GM19438 (cell line): ENCODE results near the gene USP17L29.
"Not testable (repeated sequence)": the region's sequence is repeated elsewhere in the genome, so short reads cannot be mapped to it uniquely, and the experiment has no call there.

ENCODE experiments used
- ATAC-seq: cut with Tn5 transposase; IDR thresholded peaks from one replicate; pipeline ENCODE4 v1.9.1; 2021; ENCODE audit warnings: low read depth; ENCODE audit not compliant: unreplicated experiment

The USP17L29 gene

GRCh38 chr4:9353338-9353737, at the start of gene USP17L29:
Gene USP17L29, plus strand, starts transcription at chr4:9353638. Its CDS starts 0 bp downstream, at chr4:9353638.
- not testable (repeated sequence) for ATAC-seq

DNA sequence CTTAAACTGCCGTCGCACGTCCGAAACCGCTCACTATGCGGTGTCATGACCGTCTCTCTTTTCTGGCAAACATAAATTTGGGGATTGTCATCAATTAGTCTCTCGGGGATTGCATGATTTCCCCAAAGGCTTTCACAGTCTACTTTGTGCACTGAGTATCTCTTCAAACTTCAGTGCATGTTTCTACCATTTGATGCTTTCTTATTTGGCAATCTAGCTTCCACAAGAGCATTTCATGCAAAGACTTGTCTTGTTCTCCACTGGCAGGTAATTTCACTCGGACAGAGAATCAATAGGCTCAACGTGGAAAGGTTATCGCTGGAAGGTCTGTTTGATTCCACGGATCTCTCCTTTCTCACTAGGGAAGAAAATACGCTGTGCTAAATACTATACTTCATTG, 29.2 kb upstream of the USP17L29 start:
- ATAC-seq, result not testable (repeated sequence)

DNA sequence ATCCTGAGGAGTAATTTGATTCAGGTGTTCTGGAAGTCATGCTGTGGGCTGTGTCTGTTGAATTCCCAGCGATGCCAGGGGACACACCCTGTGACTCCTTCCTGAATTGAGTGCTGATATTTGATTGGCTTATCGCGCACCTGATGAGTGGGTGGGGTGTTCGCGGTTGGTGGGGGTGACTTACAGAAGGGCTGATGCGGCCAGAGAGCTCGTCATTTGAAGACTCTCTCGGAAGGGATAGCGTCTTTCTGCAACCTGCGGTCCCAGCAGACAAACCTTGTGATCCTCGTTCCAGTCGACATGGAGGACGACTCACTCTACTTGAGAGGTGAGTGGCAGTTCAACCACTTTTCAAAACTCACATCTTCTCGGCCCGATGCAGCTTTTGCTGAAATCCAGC, 28.6 kb upstream of the USP17L29 start, which contains the start of gene USP17L24:
Gene USP17L24 (plus strand): TSS at position 301 of the 400 bp plus-strand sequence. CDS start 0 bp downstream, at position 301.
- not testable (repeated sequence) for ATAC-seq

GRCh38 chr4:9329611-9330010, 23.8 kb upstream of the USP17L29 start, which contains the start of gene USP17L25:
Gene USP17L25, plus strand, starts transcription at chr4:9329911. Its CDS starts 0 bp downstream, at chr4:9329911.
- not testable (repeated sequence) for ATAC-seq

DNA sequence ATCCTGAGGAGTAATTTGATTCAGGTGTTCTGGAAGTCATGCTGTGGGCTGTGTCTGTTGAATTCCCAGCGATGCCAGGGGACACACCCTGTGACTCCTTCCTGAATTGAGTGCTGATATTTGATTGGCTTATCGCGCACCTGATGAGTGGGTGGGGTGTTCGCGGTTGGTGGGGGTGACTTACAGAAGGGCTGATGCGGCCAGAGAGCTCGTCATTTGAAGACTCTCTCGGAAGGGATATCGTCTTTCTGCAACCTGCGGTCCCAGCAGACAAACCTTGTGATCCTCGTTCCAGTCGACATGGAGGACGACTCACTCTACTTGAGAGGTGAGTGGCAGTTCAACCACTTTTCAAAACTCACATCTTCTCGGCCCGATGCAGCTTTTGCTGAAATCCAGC, 19.1 kb upstream of the USP17L29 start, which contains the start of gene USP17L26:
Gene USP17L26 (plus strand): TSS at position 301 of the 400 bp plus-strand sequence. CDS start 0 bp downstream, at position 301.
- not testable (repeated sequence) for ATAC-seq

DNA sequence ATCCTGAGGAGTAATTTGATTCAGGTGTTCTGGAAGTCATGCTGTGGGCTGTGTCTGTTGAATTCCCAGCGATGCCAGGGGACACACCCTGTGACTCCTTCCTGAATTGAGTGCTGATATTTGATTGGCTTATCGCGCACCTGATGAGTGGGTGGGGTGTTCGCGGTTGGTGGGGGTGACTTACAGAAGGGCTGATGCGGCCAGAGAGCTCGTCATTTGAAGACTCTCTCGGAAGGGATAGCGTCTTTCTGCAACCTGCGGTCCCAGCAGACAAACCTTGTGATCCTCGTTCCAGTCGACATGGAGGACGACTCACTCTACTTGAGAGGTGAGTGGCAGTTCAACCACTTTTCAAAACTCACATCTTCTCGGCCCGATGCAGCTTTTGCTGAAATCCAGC, 14.3 kb upstream of the USP17L29 start, which contains the start of gene USP17L5:
Gene USP17L5 (plus strand): TSS at position 301 of the 400 bp plus-strand sequence. CDS start 0 bp downstream, at position 301.
- ATAC-seq, result not testable (repeated sequence)

DNA sequence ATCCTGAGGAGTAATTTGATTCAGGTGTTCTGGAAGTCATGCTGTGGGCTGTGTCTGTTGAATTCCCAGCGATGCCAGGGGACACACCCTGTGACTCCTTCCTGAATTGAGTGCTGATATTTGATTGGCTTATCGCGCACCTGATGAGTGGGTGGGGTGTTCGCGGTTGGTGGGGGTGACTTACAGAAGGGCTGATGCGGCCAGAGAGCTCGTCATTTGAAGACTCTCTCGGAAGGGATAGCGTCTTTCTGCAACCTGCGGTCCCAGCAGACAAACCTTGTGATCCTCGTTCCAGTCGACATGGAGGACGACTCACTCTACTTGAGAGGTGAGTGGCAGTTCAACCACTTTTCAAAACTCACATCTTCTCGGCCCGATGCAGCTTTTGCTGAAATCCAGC, 9.6 kb upstream of the USP17L29 start, which contains the start of gene USP17L27:
Gene USP17L27 (plus strand): TSS at position 301 of the 400 bp plus-strand sequence. CDS start 0 bp downstream, at position 301.
- ATAC-seq, result not testable (repeated sequence)

DNA sequence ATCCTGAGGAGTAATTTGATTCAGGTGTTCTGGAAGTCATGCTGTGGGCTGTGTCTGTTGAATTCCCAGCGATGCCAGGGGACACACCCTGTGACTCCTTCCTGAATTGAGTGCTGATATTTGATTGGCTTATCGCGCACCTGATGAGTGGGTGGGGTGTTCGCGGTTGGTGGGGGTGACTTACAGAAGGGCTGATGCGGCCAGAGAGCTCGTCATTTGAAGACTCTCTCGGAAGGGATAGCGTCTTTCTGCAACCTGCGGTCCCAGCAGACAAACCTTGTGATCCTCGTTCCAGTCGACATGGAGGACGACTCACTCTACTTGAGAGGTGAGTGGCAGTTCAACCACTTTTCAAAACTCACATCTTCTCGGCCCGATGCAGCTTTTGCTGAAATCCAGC, 4.8 kb upstream of the USP17L29 start, which contains the start of gene USP17L28:
Gene USP17L28 (plus strand): TSS at position 301 of the 400 bp plus-strand sequence. CDS start 0 bp downstream, at position 301.
- not testable (repeated sequence) for ATAC-seq

- not testable (repeated sequence) for ATAC-seq
Observed at GRCh38 chr4:9350866-9351265, 2.6 kb upstream of the USP17L29 start.

- ATAC-seq, result not testable (repeated sequence)
Observed at GRCh38 chr4:9362829-9363228, 9.4 kb downstream of the USP17L29 start, which contains the start of gene USP17L30. Gene USP17L30, plus strand, starts transcription at chr4:9363129. Its CDS starts 0 bp downstream, at chr4:9363129.

DNA sequence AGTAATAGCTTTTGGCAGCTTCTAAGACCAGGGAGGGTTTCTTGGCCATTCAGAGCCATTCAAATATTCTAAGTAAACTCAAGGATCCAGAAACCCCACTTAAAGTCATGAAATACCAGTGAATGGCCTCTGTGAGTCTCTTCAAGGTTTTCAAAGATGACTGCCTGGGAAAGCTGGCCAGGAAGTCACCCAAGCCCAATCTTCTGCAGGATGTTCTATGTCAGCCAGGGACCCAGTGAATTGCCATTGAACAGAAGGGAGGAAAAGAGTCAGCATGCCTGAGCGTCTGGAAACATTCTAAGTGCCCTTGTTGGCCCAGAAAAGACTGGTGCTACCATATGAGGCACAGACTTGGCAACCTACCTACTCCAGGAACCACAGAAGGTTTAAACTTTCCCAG, 26.4 kb downstream of the USP17L29 start:
- not testable (repeated sequence) for ATAC-seq

DNA sequence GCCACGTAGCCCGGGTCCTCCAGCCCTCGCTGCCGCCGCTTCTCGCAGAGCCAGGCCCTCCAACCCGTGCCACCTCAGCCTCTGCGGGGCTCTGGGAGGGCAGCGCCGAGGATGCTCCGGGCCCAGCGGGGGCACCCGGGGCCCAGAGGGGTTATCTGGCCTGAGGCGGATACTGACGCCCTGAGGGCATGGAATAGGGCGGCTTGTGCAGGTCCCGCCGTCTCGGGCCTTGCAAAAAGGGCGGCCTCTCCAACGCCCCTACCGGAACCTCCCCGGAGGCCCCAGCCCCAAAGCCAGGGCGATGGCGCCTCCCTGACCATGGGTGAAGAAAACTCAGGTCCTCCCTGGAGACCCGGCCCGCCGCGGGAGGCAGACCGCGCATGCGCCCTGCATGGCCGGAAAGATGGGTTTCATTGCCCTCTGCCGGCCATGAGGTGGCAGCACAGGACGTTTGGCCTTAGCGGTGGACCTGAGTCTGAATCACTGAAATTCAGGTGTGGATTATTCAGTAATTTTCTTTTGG, 27.6 kb downstream of the USP17L29 start:
- ATAC-seq, result not testable (repeated sequence)

DNA sequence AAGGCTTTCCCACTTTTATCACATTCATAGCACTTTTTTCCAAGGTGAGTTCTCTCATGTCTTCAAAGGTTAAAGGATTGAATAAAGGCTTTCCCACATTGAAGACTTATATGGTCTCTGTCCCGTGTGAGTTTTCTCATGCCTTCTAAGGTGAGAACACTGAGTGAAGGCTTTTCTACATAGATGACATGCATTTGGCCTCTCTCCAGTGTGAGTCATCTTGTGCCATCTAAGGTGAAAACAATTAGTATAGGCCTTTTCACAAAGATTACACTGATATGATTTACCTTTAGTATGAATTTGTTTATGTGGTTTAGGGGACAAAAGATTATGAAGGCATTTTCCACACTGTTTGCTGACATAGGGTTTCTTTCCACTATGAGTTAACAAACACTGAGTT, 30.7 kb downstream of the USP17L29 start:
- ATAC-seq, result no peak

GRCh38 chr4:9389001-9389400, 35.6 kb downstream of the USP17L29 start:
- ATAC-seq, result not testable (repeated sequence)
